Measurements from ENCODE around the gene ARPC2. TPM values are rescaled to one million over a fixed set of nuclear protein-coding genes. Genes with fewer than 3 reads are reported as not detected.
"Not testable (repeated sequence)": the region's sequence is repeated elsewhere in the genome, so short reads cannot be mapped to it uniquely, and the experiment has no call there.

The ARPC2 gene
- total and polyA plus RNA-seq, 7 donors = 150 to 274 (median 198) TPM

- H3K4me3 ChIP-seq = peak overlapping the region; percentile 88
Observed at GRCh38 chr2:218272531-218273212, 55.7 kb downstream of the ARPC2 start.

GRCh38 chr2:218273214-218273907, 56.4 kb downstream of the ARPC2 start:
- Histone ChIP-seq H3K4me3 (peak overlapping the region; percentile 88), H3K36me3 (ENCODE audit: insufficient read depth in 1 of 2, low read depth in 1 of 2) (peaks cover 6 to 55% of the 10 kb centered on the region in 2 donors), H3K27ac (peak overlapping the region; percentile 54), H3K4me1 (peaks cover 33% of the 10 kb centered on the region)
- not testable (repeated sequence) for DNase-seq; H3K27me3 ChIP-seq (ENCODE audit: insufficient read depth in 3 of 3, low read length in 2 of 3); ATAC-seq; H3K9me3 ChIP-seq
- 79 to 84% (median 84%) methylated on average over 8 of the region's 8 CpGs for WGBS, 3 donors
- intact Hi-C loops (cut with DNase I) = loop anchor here (1.0 to 5.0 kb wide), 2 partner anchors 12 to 86 kb away; no protein-coding TSS in a partner anchor

More at GRCh38 chr2:218272531-218273212, 55.7 kb downstream of the ARPC2 start:
- Histone ChIP-seq H3K27ac (peak overlapping the region; percentile 54), H3K4me1 (peaks cover 40% of the 10 kb centered on the region), H3K27me3 (ENCODE audit: insufficient read depth in 3 of 3, low read length in 2 of 3) (no peaks in the 10 kb centered on the region), H3K9me3 (no peaks in the 10 kb centered on the region), H3K36me3 (ENCODE audit: insufficient read depth in 1 of 2, low read depth in 1 of 2) (peaks cover 4 to 55% of the 10 kb centered on the region in 2 donors)
- peak; percentile 85 for TF ChIP-seq CTCF (IDR thresholded peaks at IDR 0.05)
- ATAC-seq (peak; percentile 38 to 64 (median 46)), DNase-seq (peak; percentile 86 to 94)
- 8 to 18% (median 12%) methylated on average over 18 of the region's 18 CpGs for WGBS, 3 donors
- intact Hi-C loops (cut with DNase I) = loop anchor here (1.0 to 5.0 kb wide), 2 partner anchors 13 to 85 kb away; no protein-coding TSS in a partner anchor

DNA sequence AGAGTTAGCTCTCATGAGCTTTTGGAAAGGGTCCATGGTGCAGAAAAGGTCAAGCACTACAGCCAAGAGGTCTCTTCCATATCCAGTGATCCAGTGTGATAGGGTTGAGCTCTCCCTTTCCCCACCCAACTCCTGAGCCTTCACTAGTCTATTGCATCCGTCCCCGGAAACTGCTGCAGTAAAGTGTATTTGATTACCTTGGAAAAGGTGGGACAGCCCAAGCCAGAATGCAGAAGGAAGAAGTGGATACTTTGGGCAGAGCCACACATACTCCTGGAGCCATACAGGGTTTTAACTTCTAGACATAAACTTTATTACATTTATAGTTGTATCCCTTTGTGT, 56.9 kb downstream of the ARPC2 start:
- H3K4me1 ChIP-seq = peaks cover 27% of the 10 kb centered on the region
- ATAC-seq = no peak
- peaks cover 6 to 59% of the 10 kb centered on the region in 2 donors for H3K36me3 ChIP-seq (ENCODE audit: insufficient read depth in 1 of 2, low read depth in 1 of 2)
- intact Hi-C loops (cut with DNase I) = loop anchor here (1.0 to 5.0 kb wide), 2 partner anchors 11 to 87 kb away; no protein-coding TSS in a partner anchor
- no peaks in the 10 kb centered on the region for H3K27me3 ChIP-seq (ENCODE audit: insufficient read depth in 3 of 3, low read length in 2 of 3)
- no peak for DNase-seq
- H3K4me3 ChIP-seq = no peak overlapping the region
- H3K9me3 ChIP-seq = no peaks in the 10 kb centered on the region
- no peak for TF ChIP-seq CTCF (IDR thresholded peaks at IDR 0.05)
- WGBS, 3 donors = 35 to 78% (median 66%) methylated on average over 2 of the region's 2 CpGs
- peak overlapping the region; percentile 46 for H3K27ac ChIP-seq

- H3K9me3 ChIP-seq = no peaks in the 10 kb centered on the region
- H3K27me3 ChIP-seq (ENCODE audit: insufficient read depth in 3 of 3, low read length in 2 of 3) = no peaks in the 10 kb centered on the region
- no peak overlapping the region for H3K27ac ChIP-seq
- WGBS, 3 donors = 66 to 69% (median 69%) methylated on average over 4 of the region's 4 CpGs
- peaks cover 10 to 66% of the 10 kb centered on the region in 2 donors for H3K36me3 ChIP-seq (ENCODE audit: insufficient read depth in 1 of 2, low read depth in 1 of 2)
- no peak overlapping the region for H3K4me3 ChIP-seq
- DNase-seq = no peak
- TF ChIP-seq CTCF (IDR thresholded peaks at IDR 0.05) = no peak
- intact Hi-C loops (cut with DNase I) = loop anchor here (5.0 kb wide), 1 partner anchor 87 kb away; no protein-coding TSS in a partner anchor
- no peak for ATAC-seq
- H3K4me1 ChIP-seq = peaks cover 23% of the 10 kb centered on the region
Observed at GRCh38 chr2:218274586-218274985, 57.6 kb downstream of the ARPC2 start.

DNA sequence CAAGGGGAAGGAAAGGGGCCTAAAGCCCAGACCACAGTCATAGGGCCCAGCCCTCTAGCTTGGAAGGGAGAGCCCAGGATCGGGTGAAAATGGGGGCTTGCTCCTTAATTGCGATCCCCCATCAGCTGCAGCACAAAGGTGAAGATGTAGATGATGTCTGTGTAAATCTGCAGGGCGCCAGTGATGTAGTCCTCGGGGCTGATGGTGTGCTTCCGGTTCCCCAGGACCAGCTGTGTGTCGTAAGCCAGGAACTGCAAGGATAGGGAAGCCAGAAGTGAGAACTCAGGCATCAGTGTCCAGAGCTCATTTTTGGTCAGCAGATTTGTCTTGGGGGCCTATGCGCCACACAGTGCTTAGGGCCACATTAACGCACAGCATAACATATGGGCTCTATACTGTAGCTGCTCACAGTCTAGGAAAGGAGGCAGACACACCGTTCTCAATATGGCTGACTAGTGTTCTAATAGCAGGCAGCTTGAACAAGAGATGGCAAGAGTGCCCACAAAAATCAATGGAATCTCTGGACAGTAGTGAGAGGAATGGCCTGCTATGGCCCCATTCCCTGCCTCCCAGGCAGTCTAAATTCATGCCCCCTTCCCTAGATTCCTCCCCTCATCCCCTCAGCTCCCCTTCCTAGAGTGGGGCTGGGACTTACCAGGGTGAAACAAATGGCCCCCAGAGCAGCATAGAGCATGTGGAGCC, 58.5 kb downstream of the ARPC2 start:
- H3K9me3 ChIP-seq = no peaks in the 10 kb centered on the region
- intact Hi-C loops (cut with DNase I) = no loop called here
- no peaks in the 10 kb centered on the region for H3K27me3 ChIP-seq (ENCODE audit: insufficient read depth in 3 of 3, low read length in 2 of 3)
- DNase-seq = no peak
- peaks cover 23% of the 10 kb centered on the region for H3K4me1 ChIP-seq
- TF ChIP-seq CTCF (IDR thresholded peaks at IDR 0.05) = no peak
- no peak for ATAC-seq
- WGBS, 3 donors = 77 to 89% (median 85%) methylated on average over 9 of the region's 9 CpGs
- H3K4me3 ChIP-seq = no peak overlapping the region
- H3K27ac ChIP-seq = no peak overlapping the region
- H3K36me3 ChIP-seq (ENCODE audit: insufficient read depth in 1 of 2, low read depth in 1 of 2) = peaks cover 13 to 76% of the 10 kb centered on the region in 2 donors

Measured in psoas muscle (tissue), 8 donors.